ENCODE results near the gene LRRN2.

Gene LRRN2

GRCh38 chr1:204712708-204713430 is 27.3 kb upstream of the LRRN2 start:
- no peak for DNase-seq (ENCODE audit: low spot score)

- no peak for DNase-seq (ENCODE audit: low spot score)
These were observed 26.6 kb upstream of the LRRN2 start for GRCh38 chr1:204711947-204712701.

- no peak for DNase-seq (ENCODE audit: low spot score)
These were observed 25.8 kb upstream of the LRRN2 start for GRCh38 chr1:204711103-204711946.

- DNase-seq (ENCODE audit: low spot score): peak; percentile 67
These were observed 24.7 kb upstream of the LRRN2 start for GRCh38 chr1:204709960-204710912.

- DNase-seq (ENCODE audit: low spot score): no peak
These were observed 23.5 kb upstream of the LRRN2 start for GRCh38 chr1:204709021-204709420.

GRCh38 chr1:204706838-204707509 is 21.4 kb upstream of the LRRN2 start:
- peak; percentile 70 for DNase-seq (ENCODE audit: low spot score)

- DNase-seq (ENCODE audit: low spot score): no peak
These were observed 20.6 kb upstream of the LRRN2 start for GRCh38 chr1:204705888-204706837.

- DNase-seq (ENCODE audit: low spot score): no peak
These were observed 19.9 kb upstream of the LRRN2 start for GRCh38 chr1:204705493-204705811.

- DNase-seq (ENCODE audit: low spot score): no peak
These were observed 19.4 kb upstream of the LRRN2 start for GRCh38 chr1:204704794-204705492.

- DNase-seq (ENCODE audit: low spot score): no peak
These were observed 18.5 kb upstream of the LRRN2 start for GRCh38 chr1:204703826-204704612.

- DNase-seq (ENCODE audit: low spot score): no peak
These were observed 17.7 kb upstream of the LRRN2 start for GRCh38 chr1:204703268-204703664.

- no peak for DNase-seq (ENCODE audit: low spot score)
These were observed 17.2 kb upstream of the LRRN2 start for GRCh38 chr1:204702552-204703267.

- DNase-seq (ENCODE audit: low spot score): no peak
These were observed 15.7 kb upstream of the LRRN2 start for GRCh38 chr1:204701229-204701628.

GRCh38 chr1:204697893-204698292 is 12.4 kb upstream of the LRRN2 start:
- DNase-seq (ENCODE audit: low spot score): no peak

- DNase-seq (ENCODE audit: low spot score): no peak
These were observed 11.1 kb upstream of the LRRN2 start for GRCh38 chr1:204696606-204697005.

GRCh38 chr1:204695692-204696091 is 10.2 kb upstream of the LRRN2 start:
- DNase-seq (ENCODE audit: low spot score): no peak

- DNase-seq (ENCODE audit: low spot score): no peak
These were observed 8.6 kb upstream of the LRRN2 start for GRCh38 chr1:204694145-204694544.

GRCh38 chr1:204692841-204693356 is 7.4 kb upstream of the LRRN2 start:
- DNase-seq (ENCODE audit: low spot score): no peak

Measured in iPS-NIHi11 (cell line).